IPS-18c (cell line): ENCODE results near the gene ROCK2.

Experiments
- H3K4me3 ChIP-seq: 2 replicates; pipeline ENCODE4 v1.7.0; 2013; ENCODE audit warnings: low read depth, mild to moderate bottlenecking, low read length, moderate library complexity; ENCODE audit not compliant: insufficient read depth
- H3K9me3 ChIP-seq: one replicate; pipeline ENCODE4 v1.6.1; 2013; ENCODE audit warnings: mild to moderate bottlenecking, low read length, moderate library complexity; ENCODE audit not compliant: control insufficient read depth, insufficient read depth

Gene ROCK2

DNA sequence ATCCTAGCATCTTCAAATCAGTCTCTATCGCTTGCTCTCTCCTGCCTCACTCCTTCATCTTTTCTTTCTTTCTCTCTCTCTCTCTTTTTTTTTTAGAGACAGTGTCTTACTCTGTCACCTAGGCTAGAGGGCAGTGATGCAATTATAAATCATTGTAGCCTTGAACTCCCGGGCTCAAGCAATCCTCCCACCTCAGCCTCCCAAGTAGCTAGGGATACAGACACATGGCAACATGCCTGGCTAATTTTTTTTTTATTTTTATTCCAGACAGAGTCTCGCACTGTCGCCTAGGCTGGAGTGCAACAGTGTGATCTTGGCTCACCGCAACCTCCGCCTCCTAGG lies 199.7 kb downstream of the ROCK2 start:
- H3K9me3 ChIP-seq: no peaks in the 10 kb centered on the region
- H3K4me3 ChIP-seq: no peak overlapping the region

DNA sequence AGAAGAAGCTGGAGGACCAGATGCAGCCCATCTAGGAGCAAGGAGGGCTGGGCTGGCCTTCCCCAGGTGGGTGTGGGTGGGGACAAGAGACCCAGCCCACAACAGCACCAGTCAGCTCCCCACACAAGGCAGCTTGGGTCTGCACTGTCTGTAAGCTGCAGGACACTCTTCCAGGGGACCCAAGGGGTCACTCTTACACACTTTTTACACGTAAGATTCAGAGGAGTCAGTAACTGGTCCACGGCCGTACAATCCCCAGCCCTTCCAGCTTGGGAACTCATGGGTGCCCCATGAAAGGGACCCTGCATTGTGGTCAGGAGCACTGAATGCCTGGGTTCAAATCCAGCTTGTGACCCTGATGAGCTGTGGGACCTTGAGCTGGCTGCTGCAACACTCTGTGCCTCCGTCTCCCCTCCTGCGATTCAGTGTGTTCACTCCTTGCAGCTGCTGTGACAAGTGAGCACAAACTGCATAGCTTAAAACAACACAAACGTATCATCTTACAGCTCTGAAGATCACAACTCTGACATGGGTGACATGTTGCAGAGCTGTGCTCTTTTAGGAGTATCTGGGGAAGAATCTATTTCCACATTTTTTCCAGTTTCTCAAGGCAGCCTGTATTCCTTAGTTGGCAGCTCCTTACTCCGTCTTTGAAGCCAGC lies 200.2 kb downstream of the ROCK2 start:
- H3K4me3 ChIP-seq: no peak overlapping the region
- H3K9me3 ChIP-seq: peaks cover under 1% of the 10 kb centered on the region

DNA sequence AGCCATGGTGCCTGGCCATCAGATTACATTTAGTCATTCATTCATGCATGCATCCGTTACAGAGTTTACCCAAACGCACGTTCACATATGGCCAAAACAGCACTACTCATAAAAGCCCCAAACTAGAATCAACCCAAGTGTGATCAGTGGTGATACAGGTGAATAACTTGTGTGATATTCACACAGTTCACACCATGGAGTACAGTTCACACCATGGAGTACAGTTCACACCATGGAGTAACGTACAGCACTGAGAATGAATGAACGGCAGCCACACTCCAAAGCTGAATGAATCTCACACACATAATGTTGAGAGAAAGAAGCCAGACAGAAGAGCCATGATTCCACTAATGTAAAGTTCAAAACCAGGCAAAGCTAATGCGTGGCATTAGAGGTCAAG lies 201.4 kb downstream of the ROCK2 start:
- Histone ChIP-seq H3K9me3 (peaks cover 2% of the 10 kb centered on the region), H3K4me3 (no peak overlapping the region)

DNA sequence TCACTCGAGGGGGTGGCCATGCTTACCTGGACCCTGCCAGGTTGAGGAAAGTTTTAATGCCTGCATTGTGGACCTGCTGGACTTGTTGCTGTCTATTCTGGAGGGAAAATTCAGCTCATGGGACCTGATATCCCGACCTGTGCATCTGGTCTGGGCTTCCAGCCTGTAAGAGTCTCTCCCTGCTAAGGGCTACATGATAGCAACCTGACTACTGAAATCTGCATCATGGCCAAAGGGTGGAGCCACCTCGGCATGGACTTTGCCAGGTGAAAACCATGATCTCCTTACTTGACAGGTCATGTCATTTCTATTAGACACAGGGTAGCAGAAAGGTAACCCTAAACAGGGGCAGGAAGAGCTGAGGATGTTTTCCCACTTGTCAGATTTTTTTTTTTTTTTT lies 202.1 kb downstream of the ROCK2 start:
- H3K4me3 ChIP-seq: no peak overlapping the region
- H3K9me3 ChIP-seq: peaks cover 2% of the 10 kb centered on the region

DNA sequence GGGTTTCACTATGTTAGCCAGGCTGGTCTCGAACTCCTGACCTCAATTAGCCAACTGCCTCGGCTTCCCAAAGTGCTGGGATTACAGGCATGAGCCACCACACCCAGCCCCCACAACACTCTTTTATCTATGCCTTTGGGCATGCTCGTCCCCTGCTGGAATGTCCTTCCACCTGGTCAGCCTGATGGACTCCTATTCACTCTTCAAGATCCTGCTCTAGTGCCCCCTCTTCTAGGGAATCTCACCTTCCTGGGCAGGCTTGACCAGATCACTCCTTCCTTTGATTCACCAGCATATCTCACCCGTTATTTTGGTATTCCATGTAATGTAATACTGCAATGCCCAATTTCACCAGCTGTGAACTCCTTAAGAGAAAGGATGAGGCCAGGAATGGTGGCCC lies 203.1 kb downstream of the ROCK2 start:
- H3K4me3 ChIP-seq: no peak overlapping the region
- H3K9me3 ChIP-seq: peaks cover 2% of the 10 kb centered on the region

DNA sequence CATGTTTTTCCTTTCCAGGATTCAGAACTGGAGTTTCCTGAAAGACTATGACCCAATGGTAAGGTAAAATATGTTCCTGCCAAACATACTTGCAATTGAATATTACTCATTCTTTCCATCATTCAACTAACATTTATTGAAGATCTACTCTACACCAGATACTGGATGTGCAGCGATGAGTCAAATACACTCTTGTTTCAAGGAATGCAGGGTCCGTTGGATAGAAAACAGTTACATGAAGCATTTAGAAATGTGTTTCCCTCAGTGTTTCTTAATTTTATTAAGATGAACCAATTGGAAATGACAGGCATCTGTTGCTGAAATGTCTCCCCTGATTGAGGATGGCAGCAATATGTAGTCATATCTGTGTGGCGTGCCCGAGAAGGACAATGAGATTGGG lies 203.9 kb downstream of the ROCK2 start:
- H3K9me3 ChIP-seq: peaks cover 2% of the 10 kb centered on the region
- H3K4me3 ChIP-seq: no peak overlapping the region

DNA sequence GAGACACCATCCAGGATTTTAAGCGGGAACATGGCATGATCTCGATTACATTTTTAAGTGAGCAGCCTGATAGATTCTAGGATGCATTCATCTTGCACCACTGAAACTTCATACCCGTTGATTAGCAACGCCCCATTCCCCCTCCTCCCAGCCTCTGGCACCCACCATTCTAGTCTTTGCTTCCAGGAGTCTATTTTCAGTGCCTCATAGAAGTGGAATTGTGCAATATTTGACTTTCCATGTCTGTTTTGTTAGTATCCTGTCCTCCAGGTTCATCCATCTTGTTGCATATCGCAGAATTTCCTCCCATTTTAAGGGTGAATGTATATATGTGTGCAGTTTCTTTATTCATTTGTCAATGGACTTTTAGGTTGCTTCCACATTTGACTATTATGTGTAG lies 210.1 kb downstream of the ROCK2 start:
- H3K4me3 ChIP-seq: no peak overlapping the region

DNA sequence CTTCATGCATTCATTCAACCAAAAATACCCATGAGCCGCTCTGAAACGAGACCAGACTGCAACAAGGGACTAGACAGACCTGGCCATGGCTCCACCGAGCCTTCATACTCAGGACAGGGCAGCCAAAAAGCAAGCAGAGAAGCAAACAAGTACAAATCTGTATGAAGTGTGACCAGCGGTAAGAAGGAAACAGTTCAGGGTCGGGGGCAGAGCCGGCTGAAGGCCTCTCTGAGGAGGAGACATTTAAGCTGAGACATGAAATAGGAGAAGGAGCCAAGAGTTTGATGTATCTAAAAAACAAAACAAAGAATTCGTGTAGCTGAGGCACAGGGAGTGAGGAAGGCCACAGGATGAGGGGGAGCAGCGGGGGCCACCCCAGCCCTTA lies 210.5 kb downstream of the ROCK2 start:
- no peak overlapping the region; the same call in 1 of the 2 replicates for H3K4me3 ChIP-seq
- H3K9me3 ChIP-seq: no peaks in the 10 kb centered on the region

More for the DNA sequence above, 210.1 kb downstream of the ROCK2 start:
- peaks cover 2% of the 10 kb centered on the region for H3K9me3 ChIP-seq

DNA sequence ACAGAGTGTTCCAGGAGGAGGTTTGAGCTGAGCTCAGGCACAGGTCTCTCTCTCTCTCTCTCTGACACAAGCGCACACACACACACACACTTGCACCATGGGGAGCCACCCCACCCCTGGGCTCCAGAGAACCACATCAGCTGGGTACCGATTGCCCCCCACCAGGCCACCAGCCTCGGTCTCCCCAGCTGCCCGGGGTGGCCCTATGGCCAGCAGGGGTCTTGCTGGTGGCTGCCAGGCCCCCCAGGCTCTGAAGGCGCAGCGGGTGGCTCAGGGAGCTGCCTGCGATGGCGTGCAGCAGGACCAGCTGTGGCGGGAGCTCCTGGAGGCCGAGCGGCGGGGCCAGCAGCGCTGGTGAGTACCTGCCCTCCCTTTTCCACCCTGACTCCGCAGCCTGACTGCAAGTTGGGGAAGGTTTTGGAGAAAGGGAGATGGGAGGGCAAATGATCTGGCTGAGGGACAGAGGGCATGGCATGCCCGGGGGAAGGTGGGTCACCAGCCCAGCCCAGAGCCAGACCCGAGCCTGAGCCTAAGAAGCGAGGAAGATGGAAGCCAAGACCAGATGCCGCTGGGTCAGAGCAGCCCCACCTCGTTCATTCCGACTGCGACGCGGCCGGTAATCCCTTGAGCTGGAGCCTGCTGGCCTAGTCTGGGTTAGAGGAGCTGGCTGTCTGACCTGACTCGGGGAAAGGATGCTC lies 211.0 kb downstream of the ROCK2 start:
- Histone ChIP-seq H3K4me3 (peak overlapping the region; percentile 61), H3K9me3 (no peaks in the 10 kb centered on the region)

DNA sequence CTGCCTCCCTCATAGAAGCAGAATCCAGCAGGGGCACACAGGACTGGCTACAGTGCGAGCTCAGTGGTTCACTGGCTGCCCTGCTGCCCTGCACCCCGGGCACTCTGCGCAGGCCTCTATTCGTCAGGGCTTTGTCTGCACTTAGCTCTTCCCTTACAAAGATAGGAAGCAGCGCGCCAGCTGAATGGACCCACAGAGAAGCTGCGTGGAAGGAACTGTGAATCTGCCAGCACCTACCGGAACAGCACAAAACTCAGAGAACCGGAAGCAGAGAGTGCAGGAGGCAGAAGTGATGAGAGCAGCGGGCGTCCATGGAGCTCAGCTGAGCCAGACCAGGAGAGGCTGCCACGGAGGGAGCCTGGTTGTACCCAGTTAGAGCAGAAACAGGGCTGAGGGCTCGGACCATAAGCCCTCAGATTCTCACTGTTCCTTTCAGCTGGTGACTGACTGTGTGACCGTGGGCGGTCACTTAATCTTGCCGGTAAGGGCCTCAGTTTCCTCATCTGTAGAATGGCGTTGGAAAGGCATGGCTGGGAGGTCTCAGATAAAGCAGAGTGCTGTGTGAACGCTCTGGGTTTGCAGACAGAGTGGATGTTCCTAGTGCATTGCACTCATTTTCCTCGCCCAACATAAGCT lies 212.3 kb downstream of the ROCK2 start:
- Histone ChIP-seq H3K4me3 (no peak overlapping the region), H3K9me3 (no peaks in the 10 kb centered on the region)

DNA sequence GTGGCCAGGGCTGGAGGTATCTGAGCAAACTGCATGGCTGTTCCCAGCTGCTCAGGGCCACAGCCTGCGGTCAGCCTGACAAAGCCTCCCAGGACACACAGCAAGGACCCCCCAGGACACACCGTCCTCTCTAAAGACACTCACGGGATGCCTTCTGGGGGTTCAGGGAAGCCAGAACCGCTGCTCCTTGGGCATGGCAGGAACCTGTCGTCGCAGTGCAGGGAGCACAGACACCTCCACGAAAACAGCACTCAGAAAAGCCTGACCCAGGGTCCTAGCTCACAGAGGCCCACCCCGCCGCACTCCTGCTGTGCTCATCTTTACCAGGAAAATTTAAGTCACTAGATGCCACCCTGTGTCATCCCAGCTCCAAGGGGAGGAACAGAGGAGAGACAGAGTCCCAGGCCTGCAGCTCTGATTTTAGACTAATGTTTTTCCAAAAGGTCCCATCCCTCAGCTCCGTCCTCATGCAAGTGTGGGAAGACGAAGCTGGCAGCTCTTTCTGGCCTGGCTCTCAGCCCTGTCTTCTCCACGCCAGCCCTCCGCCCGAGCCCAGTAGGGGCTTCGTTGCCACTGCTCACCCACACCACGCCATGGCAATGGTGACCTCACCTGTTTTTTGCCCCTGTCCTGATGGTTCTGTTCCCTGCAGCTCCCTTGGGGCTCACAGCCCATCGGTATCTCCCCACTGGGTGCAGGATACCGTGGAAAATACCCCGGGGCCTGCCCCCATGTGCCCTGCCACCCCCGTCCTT lies 213.1 kb downstream of the ROCK2 start:
- Histone ChIP-seq H3K4me3 (no peak overlapping the region), H3K9me3 (no peaks in the 10 kb centered on the region)
